Measurements from ENCODE around the gene NCOA5.

The NCOA5 gene

DNA sequence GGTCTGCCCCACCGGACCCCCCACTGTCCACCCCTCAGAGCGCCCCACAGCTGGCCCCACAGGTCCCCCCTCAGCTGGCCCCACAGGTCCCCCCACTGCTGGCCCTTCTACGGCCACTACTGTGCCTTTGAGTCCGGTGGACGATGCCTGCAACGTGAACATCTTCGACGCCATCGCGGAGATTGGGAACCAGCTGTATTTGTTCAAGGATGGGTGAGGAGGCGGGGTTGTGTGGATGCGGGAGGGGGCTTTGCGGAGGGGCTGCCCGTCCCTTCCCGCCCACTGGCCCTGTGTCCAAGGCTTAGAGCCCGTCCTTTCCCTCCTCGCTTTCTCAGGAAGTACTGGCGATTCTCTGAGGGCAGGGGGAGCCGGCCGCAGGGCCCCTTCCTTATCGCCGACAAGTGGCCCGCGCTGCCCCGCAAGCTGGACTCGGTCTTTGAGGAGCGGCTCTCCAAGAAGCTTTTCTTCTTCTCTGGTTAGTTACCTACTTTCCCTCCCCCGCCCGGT is 76.4 kb downstream of the NCOA5 start:
- no peak for FAIRE-seq

DNA sequence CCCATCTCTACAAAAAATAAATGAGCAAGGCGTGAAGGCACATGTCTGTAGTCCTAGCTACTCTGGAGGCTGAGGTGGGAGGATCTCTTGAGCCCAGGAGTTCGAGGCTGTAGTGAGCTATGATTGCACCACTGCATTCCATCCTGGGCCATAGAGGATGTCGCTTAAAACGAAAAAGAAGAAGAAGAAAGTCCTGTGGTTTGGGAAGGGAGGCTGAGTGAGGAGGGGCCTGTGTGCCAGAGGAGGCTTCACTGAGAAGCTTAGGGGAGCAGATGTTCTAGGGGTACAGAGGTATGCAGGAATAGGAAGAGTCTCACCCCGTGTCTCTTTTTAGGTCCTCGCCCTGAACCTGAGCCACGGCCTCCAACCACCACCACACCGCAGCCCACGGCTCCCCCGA is 76.8 kb downstream of the NCOA5 start:
- no peak for FAIRE-seq

DNA sequence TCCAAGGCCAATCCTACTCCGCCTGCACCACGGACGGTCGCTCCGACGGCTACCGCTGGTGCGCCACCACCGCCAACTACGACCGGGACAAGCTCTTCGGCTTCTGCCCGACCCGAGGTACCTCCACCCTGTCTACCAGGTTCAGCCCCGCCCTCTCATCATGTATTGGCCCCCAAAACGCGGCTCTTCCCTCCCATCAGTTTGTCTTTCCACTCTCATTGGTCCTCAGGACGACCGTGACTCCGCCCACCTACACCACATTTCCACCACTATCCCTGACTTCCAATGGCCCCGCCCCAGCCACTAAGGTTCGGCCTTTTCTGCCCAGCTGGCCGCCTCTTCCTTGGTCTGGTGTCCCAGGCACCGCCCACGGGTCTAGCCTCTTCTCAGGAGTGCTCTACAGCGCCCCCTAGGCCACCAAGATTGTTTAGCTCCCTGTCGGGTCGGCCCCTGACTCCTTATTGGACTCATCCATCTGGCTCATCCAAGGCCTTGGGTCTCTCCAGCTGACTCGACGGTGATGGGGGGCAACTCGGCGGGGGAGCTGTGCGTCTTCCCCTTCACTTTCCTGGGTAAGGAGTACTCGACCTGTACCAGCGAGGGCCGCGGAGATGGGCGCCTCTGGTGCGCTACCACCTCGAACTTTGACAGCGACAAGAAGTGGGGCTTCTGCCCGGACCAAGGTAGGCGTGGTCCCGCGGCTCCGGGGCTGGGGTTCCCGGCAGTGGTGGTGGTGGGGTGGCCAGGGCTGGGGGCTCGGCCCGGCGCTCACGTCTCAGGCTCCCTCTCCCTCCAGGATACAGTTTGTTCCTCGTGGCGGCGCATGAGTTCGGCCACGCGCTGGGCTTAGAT is 77.9 kb downstream of the NCOA5 start:
- FAIRE-seq = no peak
